IMR-90 (cell line): ENCODE data around the gene RAI1.

ENCODE experiments used
- MAFK ChIP-seq: IDR thresholded peaks from 2 replicates; pipeline ENCODE4 v1.6.1; 2012; ENCODE audit warnings: low read depth, low read length, improper control_type of control experiment
- TF ChIP-seq, protein P1 (sequence below): conservative IDR thresholded peaks from 2 replicates; pipeline ENCODE4 v1.5.1; 2012; ENCODE audit warnings: mild to moderate bottlenecking, low read depth, low read length, improper control_type of control experiment

DNA sequence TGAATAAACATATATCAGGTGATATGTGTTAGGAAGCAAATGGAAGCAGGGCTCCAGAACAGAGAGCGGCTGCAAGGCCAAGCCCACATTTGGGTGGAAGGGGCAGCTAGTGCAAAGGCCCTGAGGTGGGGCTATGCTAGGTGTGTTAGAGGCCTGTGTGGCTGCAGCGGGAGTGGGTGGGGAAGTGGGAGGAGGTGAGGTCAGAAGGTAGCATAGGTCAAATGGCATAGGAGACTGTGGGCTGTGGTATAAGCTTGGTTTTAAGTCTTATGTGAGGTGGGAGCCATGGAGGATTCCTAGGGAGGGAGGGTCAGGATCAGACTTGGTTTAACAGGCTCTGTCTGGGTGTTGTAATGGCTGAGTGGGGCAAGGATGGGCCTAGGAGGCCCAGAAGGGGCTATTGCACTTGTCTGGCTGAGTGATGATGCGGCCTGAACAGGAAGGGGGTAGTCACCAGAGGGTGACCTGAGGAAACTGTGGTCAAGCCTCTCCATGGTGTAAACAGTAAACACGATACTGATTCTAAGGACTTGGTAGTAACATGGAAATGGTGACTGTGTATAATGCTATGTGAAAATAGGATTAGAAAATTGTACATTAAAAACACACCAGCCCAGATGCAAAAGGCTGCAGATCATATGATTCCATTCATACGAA lies 31.1 kb downstream of the RAI1 start:
- TF ChIP-seq, protein P1, sequence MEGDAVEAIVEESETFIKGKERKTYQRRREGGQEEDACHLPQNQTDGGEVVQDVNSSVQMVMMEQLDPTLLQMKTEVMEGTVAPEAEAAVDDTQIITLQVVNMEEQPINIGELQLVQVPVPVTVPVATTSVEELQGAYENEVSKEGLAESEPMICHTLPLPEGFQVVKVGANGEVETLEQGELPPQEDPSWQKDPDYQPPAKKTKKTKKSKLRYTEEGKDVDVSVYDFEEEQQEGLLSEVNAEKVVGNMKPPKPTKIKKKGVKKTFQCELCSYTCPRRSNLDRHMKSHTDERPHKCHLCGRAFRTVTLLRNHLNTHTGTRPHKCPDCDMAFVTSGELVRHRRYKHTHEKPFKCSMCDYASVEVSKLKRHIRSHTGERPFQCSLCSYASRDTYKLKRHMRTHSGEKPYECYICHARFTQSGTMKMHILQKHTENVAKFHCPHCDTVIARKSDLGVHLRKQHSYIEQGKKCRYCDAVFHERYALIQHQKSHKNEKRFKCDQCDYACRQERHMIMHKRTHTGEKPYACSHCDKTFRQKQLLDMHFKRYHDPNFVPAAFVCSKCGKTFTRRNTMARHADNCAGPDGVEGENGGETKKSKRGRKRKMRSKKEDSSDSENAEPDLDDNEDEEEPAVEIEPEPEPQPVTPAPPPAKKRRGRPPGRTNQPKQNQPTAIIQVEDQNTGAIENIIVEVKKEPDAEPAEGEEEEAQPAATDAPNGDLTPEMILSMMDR = no peak
- TF ChIP-seq MAFK = peak; percentile 5; the same call in 1 of the 2 replicates
